Activated CD4-positive, alpha-beta T cell treated with anti-CD3 and anti-CD28 coated beads, Interleukin-2, amount 50 U/mL, for 24 hours (primary cell): ENCODE data around the gene SMG6.

Source experiments
- DNase-seq, 2 donors: peaks; one replicate each; pipeline ENCODE4 v3.0.0-alpha.2; 2020; ENCODE audit warnings: low read depth in 1 of 2, low spot score in 1 of 2

SMG6 gene

GRCh38 chr17:2051933-2052559 is 251.5 kb downstream of the SMG6 start:
- DNase-seq: no peak

- no peak for DNase-seq
Observed at GRCh38 chr17:2051061-2051932, 252.3 kb downstream of the SMG6 start.

- DNase-seq: peak; percentile 52 to 64
Observed at GRCh38 chr17:2050300-2051060, 253.1 kb downstream of the SMG6 start.

- DNase-seq: peak; percentile 84
Observed at GRCh38 chr17:2049333-2050299, 254.0 kb downstream of the SMG6 start.

GRCh38 chr17:2048805-2049204 is 254.8 kb downstream of the SMG6 start:
- no peak for DNase-seq

- DNase-seq: no peak
Observed at GRCh38 chr17:2047590-2047989, 256.0 kb downstream of the SMG6 start.

- DNase-seq: no peak
Observed at GRCh38 chr17:2044263-2044894, 259.2 kb downstream of the SMG6 start.

GRCh38 chr17:2043785-2044184 is 259.8 kb downstream of the SMG6 start:
- no peak for DNase-seq

GRCh38 chr17:2042933-2043332 is 260.7 kb downstream of the SMG6 start:
- DNase-seq: no peak

- no peak for DNase-seq
Observed at GRCh38 chr17:2042390-2042847, 261.2 kb downstream of the SMG6 start.

- peak; percentile 96 for DNase-seq
Observed at GRCh38 chr17:2041561-2042389, 261.8 kb downstream of the SMG6 start, which contains the start of gene OVCA2. Gene OVCA2 (plus strand): TSS chr17:2042022. CDS start chr17:2042048, 26 bp downstream.

GRCh38 chr17:2040942-2041560 is 262.5 kb downstream of the SMG6 start:
- DNase-seq: no peak

GRCh38 chr17:2040219-2040827 is 263.3 kb downstream of the SMG6 start:
- no peak for DNase-seq

- no peak for DNase-seq
Observed at GRCh38 chr17:2037155-2037554, 266.4 kb downstream of the SMG6 start.

GRCh38 chr17:2035541-2036488 is 267.8 kb downstream of the SMG6 start:
- DNase-seq: no peak

GRCh38 chr17:2034806-2035540 is 268.6 kb downstream of the SMG6 start:
- no peak for DNase-seq
